OCI-LY3 (cell line): ENCODE data around the gene RAPGEF1.

Source experiments
- H2AFZ ChIP-seq: fragments of 200-600, 300-600 bp; shearing (Covaris generic); 2 replicates; pipeline ENCODE4 v1.6.0; 2014; ENCODE audit warnings: antibody characterized with exemption, low read depth, low read length
- H3K27ac ChIP-seq: fragments of 200-600, 300-600 bp; sonication (generic); 2 replicates; pipeline ENCODE4 v1.5.1; 2014; ENCODE audit warnings: mild to moderate bottlenecking, low read length, moderate library complexity, mixed read lengths
- H3K27me3 ChIP-seq: fragments of 200-600, 300-600 bp; sonication (generic); 2 replicates; pipeline ENCODE4 v1.6.1; 2014; ENCODE audit warnings: low read depth, low read length, mixed read lengths
- H3K36me3 ChIP-seq: fragments of 200-600, 300-600 bp; sonication (generic); replicated peaks from 2 replicates; pipeline ENCODE3; 2014; ENCODE audit warnings: low read depth, low read length, mixed read lengths
- H3K4me1 ChIP-seq: fragments of 300-600, 200-600 bp; sonication (generic); 2 replicates; pipeline ENCODE4 v1.6.1; 2014; ENCODE audit warnings: low read length, mixed read lengths
- H3K4me2 ChIP-seq: fragments of 200-600, 300-600 bp; sonication (generic); 2 replicates; pipeline ENCODE4 v1.6.1; 2014; ENCODE audit warnings: low read length, mixed read lengths
- H3K4me3 ChIP-seq: fragments of 300-600, 200-600 bp; sonication (generic); 2 replicates; pipeline ENCODE4 v1.5.1; 2014; ENCODE audit warnings: antibody characterized with exemption, mild to moderate bottlenecking, low read length, moderate library complexity
- H3K79me2 ChIP-seq: fragments of 300-600, 200-600 bp; shearing (Covaris generic); 2 replicates; pipeline ENCODE4 v1.6.1; 2014; ENCODE audit warnings: mild to moderate bottlenecking, low read length, mixed read lengths
- H3K9ac ChIP-seq: fragments of 300-600, 200-600 bp; shearing (Covaris generic); 2 replicates; pipeline ENCODE4 v1.6.0; 2014; ENCODE audit warnings: mild to moderate bottlenecking, low read length, moderate library complexity
- H3K9me3 ChIP-seq: fragments of 200-600, 300-600 bp; shearing (Covaris generic); 2 replicates; pipeline ENCODE4 v1.6.1; 2014; ENCODE audit warnings: low read length, mixed read lengths; ENCODE audit not compliant: insufficient read depth
- H4K20me1 ChIP-seq: fragments of 200-600, 300-600 bp; sonication (generic); 2 replicates; pipeline ENCODE4 v1.6.1; 2016; ENCODE audit warnings: low read length, mixed read lengths; ENCODE audit not compliant: insufficient read depth
- CTCF ChIP-seq: fragments of 200-600, 300-600 bp; sonication (generic); IDR thresholded peaks from 2 replicates; pipeline ENCODE4 v1.5.1; 2014; ENCODE audit warnings: antibody characterized with exemption, low read length, low read depth
- EZH2phosphoT487 ChIP-seq: fragments of 200-600 bp; shearing (Covaris generic); IDR thresholded peaks from 2 replicates; pipeline ENCODE4 v1.6.1; 2018; ENCODE audit warnings: antibody characterized with exemption, mixed run types, low read depth

RAPGEF1 gene

DNA sequence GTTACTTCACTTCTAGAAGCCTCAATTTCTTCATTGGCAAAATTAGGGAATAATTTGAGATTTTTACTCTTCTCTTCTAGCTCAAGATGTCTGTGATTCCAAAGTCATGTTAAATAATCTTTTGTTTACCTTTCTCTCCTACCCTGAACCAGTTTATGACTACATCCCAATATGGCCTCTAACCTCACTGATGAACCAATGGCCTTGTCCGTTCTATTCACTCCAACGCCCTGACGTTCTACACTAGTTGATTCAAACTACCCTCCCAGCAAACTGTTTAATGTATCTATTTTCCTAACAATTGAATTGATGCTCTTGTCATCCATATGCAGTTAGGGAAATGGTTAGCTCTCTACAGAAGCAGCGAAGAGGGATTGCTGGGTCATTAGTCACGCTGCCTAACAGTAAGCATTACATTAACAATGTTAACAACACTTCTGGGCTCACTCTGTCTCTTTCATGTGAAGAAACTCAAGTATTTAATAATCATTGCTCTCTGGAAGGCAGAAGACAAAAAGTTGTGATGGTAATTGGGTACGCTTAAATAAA, 38.0 kb downstream of the RAPGEF1 start:
- H3K4me1 ChIP-seq: peaks cover 30% of the 10 kb centered on the region
- H3K36me3 ChIP-seq: peaks cover 12% of the 10 kb centered on the region
- no peaks in the 10 kb centered on the region for H3K27me3 ChIP-seq
- peaks cover 100% of the 10 kb centered on the region for H3K79me2 ChIP-seq
- H3K9ac ChIP-seq: no peak overlapping the region
- no peak overlapping the region for H2AFZ ChIP-seq
- no peaks in the 10 kb centered on the region for H3K9me3 ChIP-seq
- H3K4me2 ChIP-seq: no peak overlapping the region
- no peak overlapping the region for H3K27ac ChIP-seq
- peaks cover 96% of the 10 kb centered on the region for H4K20me1 ChIP-seq
- H3K4me3 ChIP-seq: no peak overlapping the region
- TF ChIP-seq CTCF (no peak), EZH2phosphoT487 (no peak)

GRCh38 chr9:131701436-131701781, 38.5 kb downstream of the RAPGEF1 start:
- H3K4me1 ChIP-seq: peaks cover 25% of the 10 kb centered on the region

DNA sequence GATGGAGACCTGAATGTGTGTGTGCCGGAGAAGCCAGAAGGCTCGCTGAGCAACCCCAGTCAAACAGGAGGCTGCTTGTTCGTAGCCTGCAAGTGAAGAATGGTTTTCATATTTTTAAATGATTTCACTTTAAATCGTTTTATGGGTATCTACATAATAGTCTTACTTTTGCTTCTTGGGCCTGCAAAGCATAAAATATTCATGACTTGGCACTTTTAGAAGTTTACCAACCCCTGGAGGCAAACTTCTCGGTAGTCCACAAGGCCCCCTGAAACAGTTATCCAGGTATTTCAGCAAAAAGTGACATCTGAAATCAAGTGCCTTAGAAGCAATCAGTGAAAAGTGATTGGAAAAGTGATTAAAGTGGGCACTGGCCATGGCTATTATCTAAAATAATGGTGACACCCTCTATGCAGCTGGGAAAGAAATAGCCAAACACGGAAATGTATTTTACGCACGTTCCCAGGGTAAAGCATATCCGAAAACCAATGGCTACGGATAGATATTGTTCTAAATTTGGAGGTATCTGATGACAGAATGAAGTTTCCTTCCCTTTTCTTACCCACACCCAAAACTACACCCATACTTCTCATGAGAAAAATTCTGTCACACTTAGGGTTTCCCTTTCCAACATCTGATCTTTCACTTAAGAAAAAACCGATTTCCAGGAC, 39.0 kb downstream of the RAPGEF1 start:
- TF ChIP-seq CTCF: no peak
- TF ChIP-seq EZH2phosphoT487: no peak
- no peak overlapping the region for H3K27ac ChIP-seq
- H3K9ac ChIP-seq: no peak overlapping the region
- no peak overlapping the region for H3K4me3 ChIP-seq
- H4K20me1 ChIP-seq: peaks cover 99% of the 10 kb centered on the region
- H3K9me3 ChIP-seq: no peaks in the 10 kb centered on the region
- peaks cover 9% of the 10 kb centered on the region for H3K36me3 ChIP-seq
- H3K79me2 ChIP-seq: peaks cover 100% of the 10 kb centered on the region
- no peak overlapping the region for H2AFZ ChIP-seq
- no peak overlapping the region for H3K4me2 ChIP-seq
- peaks cover 20% of the 10 kb centered on the region for H3K4me1 ChIP-seq
- H3K27me3 ChIP-seq: no peaks in the 10 kb centered on the region

More at GRCh38 chr9:131701436-131701781, 38.5 kb downstream of the RAPGEF1 start:
- no peaks in the 10 kb centered on the region for H3K27me3 ChIP-seq
- H3K79me2 ChIP-seq: peaks cover 100% of the 10 kb centered on the region
- no peak overlapping the region for H3K9ac ChIP-seq
- TF ChIP-seq EZH2phosphoT487 (no peak), CTCF (no peak)
- H3K9me3 ChIP-seq: no peaks in the 10 kb centered on the region
- H3K4me3 ChIP-seq: no peak overlapping the region
- H3K4me2 ChIP-seq: no peak overlapping the region
- peaks cover 10% of the 10 kb centered on the region for H3K36me3 ChIP-seq
- peaks cover 98% of the 10 kb centered on the region for H4K20me1 ChIP-seq
- H2AFZ ChIP-seq: no peak overlapping the region
- no peak overlapping the region for H3K27ac ChIP-seq

DNA sequence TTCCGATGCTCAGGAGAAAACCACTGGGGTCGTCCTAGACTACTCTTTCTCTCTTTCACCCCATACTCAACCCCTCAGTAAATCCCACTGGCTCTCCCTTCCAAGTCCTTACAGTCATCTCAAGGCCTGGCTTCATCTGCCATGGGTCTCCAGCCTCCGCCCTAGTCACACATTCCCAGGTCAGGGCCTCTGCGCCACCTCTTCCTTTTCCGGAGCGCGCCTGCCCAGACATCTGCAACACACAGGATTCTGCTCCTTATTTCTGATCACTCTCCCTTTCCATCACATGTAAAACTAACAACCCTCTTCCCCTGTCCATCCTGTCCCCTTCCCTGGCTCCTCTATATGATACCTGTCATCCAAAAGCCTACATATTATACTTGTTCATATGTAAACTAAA, 39.8 kb downstream of the RAPGEF1 start:
- Histone ChIP-seq H3K36me3 (peaks cover 11% of the 10 kb centered on the region), H4K20me1 (peaks cover 99% of the 10 kb centered on the region), H3K4me2 (no peak overlapping the region), H3K27me3 (no peaks in the 10 kb centered on the region), H3K27ac (no peak overlapping the region), H3K4me1 (peaks cover 12% of the 10 kb centered on the region), H3K4me3 (no peak overlapping the region), H2AFZ (no peak overlapping the region), H3K9ac (no peak overlapping the region), H3K9me3 (no peaks in the 10 kb centered on the region), H3K79me2 (peaks cover 100% of the 10 kb centered on the region)
- TF ChIP-seq EZH2phosphoT487 (no peak), CTCF (no peak)
